Measurements from ENCODE around the gene GLT6D1.

- TF ChIP-seq CTCF (IDR thresholded peaks at IDR 0.05) (no peak), POLR2A (IDR thresholded peaks at IDR 0.05) (no peak), EP300 (IDR thresholded peaks at IDR 0.05) (no peak)
Measured at GRCh38 chr9:135676891-135677290, 37.6 kb upstream of the GLT6D1 start.
